GM19463 (cell line): ENCODE measurements around the gene WEE2.
"Not testable (repeated sequence)": the region's sequence is repeated elsewhere in the genome, so short reads cannot be mapped to it uniquely, and the experiment has no call there.

ENCODE experiments used
- ATAC-seq: cut with Tn5 transposase; IDR thresholded peaks from one replicate; pipeline ENCODE4 v1.9.1; 2021; ENCODE audit warnings: mild to moderate bottlenecking, moderate library complexity; ENCODE audit not compliant: unreplicated experiment

The WEE2 gene

GRCh38 chr7:141689072-141689825 lies 18.9 kb upstream of the WEE2 start:
- ATAC-seq: not testable (repeated sequence)

- ATAC-seq: no peak
Observed at GRCh38 chr7:141691540-141691939, 16.6 kb upstream of the WEE2 start.

- ATAC-seq: no peak
Observed at GRCh38 chr7:141691961-141692360, 16.2 kb upstream of the WEE2 start.

- ATAC-seq: no peak
Observed at GRCh38 chr7:141693082-141693481, 15.1 kb upstream of the WEE2 start.

GRCh38 chr7:141695803-141696289 lies 12.3 kb upstream of the WEE2 start:
- ATAC-seq: no peak

GRCh38 chr7:141696348-141696747 lies 11.8 kb upstream of the WEE2 start:
- ATAC-seq: no peak

GRCh38 chr7:141697211-141697871 lies 10.8 kb upstream of the WEE2 start:
- no peak for ATAC-seq

GRCh38 chr7:141698247-141699015 lies 9.7 kb upstream of the WEE2 start:
- no peak for ATAC-seq

- no peak for ATAC-seq
Observed at GRCh38 chr7:141699860-141700259, 8.3 kb upstream of the WEE2 start.

GRCh38 chr7:141700296-141700847 lies 7.8 kb upstream of the WEE2 start:
- no peak for ATAC-seq

GRCh38 chr7:141700848-141701371 lies 7.2 kb upstream of the WEE2 start:
- no peak for ATAC-seq

GRCh38 chr7:141701489-141702046 lies 6.6 kb upstream of the WEE2 start:
- peak; percentile 79 for ATAC-seq

- peak; percentile 77 for ATAC-seq
Observed at GRCh38 chr7:141702047-141702567, 6.0 kb upstream of the WEE2 start, which contains the start of gene DENND11. Gene DENND11, minus strand, starts transcription at chr7:141702166. Its CDS starts 13 bp downstream, at chr7:141702153.

GRCh38 chr7:141702892-141703291 lies 5.3 kb upstream of the WEE2 start:
- no peak for ATAC-seq

GRCh38 chr7:141704112-141704511 lies 4.0 kb upstream of the WEE2 start:
- ATAC-seq: no peak

- no peak for ATAC-seq
Observed at GRCh38 chr7:141704741-141705140, 3.4 kb upstream of the WEE2 start.

GRCh38 chr7:141706239-141707064 lies 1.7 kb upstream of the WEE2 start:
- ATAC-seq: no peak

- ATAC-seq: no peak
Observed at GRCh38 chr7:141709318-141709717, 1.2 kb downstream of the WEE2 start.

- ATAC-seq: no peak
Observed at GRCh38 chr7:141709749-141710148, 1.6 kb downstream of the WEE2 start.
